Nephron (organoid): Measurements from ENCODE around the gene QSOX2.
A peak's percentile ranks its signal among the peaks of the same experiment; 100 is the strongest.

ENCODE experiments used
- H3K27ac Mint-ChIP-seq, 3 experiments: 2 replicates each; pipeline ENCODE4 v1.8.0; 2020; ENCODE audit warnings: mixed read lengths in 3 of 3, mild to moderate bottlenecking in 2 of 3, moderate library complexity in 1 of 3
- H3K27me3 Mint-ChIP-seq: 2 replicates; pipeline ENCODE4 v1.8.0; 2021; ENCODE audit warnings: low read depth, mild to moderate bottlenecking, moderate library complexity, mixed read lengths
- H3K36me3 Mint-ChIP-seq: 2 replicates; pipeline ENCODE4 v1.8.0; 2020; ENCODE audit warnings: low read depth, mixed read lengths
- H3K4me1 Mint-ChIP-seq: 2 replicates; pipeline ENCODE4 v1.8.0; 2020; ENCODE audit warnings: mixed read lengths
- H3K4me3 Mint-ChIP-seq, 3 experiments: 2 replicates each; pipeline ENCODE4 v1.8.0; 2020; ENCODE audit warnings: mild to moderate bottlenecking in 3 of 3, mixed read lengths in 3 of 3, moderate library complexity in 2 of 3
- H3K9me3 Mint-ChIP-seq: 2 replicates; pipeline ENCODE4 v1.8.0; 2020; ENCODE audit warnings: mixed read lengths
- TF ChIP-seq, protein P1 (sequence below), 3 experiments: fragments of 200-600 bp; sonication (generic); IDR thresholded peaks; one replicate each; pipeline ENCODE4 v1.5.0; 2021; ENCODE audit warnings: antibody characterized with exemption in 3 of 3; ENCODE audit not compliant: unreplicated experiment in 3 of 3

QSOX2 gene

GRCh38 chr9:136242918-136243525, 2.6 kb downstream of the QSOX2 start:
- Mint-ChIP-seq H3K4me3 (peak overlapping the region; percentile 10 to 93 (median 40)), H3K36me3 (no peaks in the 10 kb centered on the region), H3K9me3 (no peaks in the 10 kb centered on the region), H3K27me3 (peaks cover 12% of the 10 kb centered on the region), H3K4me1 (peaks cover 32% of the 10 kb centered on the region), H3K27ac (no peak overlapping the region)
- TF ChIP-seq, protein P1, sequence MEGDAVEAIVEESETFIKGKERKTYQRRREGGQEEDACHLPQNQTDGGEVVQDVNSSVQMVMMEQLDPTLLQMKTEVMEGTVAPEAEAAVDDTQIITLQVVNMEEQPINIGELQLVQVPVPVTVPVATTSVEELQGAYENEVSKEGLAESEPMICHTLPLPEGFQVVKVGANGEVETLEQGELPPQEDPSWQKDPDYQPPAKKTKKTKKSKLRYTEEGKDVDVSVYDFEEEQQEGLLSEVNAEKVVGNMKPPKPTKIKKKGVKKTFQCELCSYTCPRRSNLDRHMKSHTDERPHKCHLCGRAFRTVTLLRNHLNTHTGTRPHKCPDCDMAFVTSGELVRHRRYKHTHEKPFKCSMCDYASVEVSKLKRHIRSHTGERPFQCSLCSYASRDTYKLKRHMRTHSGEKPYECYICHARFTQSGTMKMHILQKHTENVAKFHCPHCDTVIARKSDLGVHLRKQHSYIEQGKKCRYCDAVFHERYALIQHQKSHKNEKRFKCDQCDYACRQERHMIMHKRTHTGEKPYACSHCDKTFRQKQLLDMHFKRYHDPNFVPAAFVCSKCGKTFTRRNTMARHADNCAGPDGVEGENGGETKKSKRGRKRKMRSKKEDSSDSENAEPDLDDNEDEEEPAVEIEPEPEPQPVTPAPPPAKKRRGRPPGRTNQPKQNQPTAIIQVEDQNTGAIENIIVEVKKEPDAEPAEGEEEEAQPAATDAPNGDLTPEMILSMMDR (IDR thresholded peaks at IDR 0.05; ENCODE audit: unreplicated experiment in 3 of 3), result no peak

DNA sequence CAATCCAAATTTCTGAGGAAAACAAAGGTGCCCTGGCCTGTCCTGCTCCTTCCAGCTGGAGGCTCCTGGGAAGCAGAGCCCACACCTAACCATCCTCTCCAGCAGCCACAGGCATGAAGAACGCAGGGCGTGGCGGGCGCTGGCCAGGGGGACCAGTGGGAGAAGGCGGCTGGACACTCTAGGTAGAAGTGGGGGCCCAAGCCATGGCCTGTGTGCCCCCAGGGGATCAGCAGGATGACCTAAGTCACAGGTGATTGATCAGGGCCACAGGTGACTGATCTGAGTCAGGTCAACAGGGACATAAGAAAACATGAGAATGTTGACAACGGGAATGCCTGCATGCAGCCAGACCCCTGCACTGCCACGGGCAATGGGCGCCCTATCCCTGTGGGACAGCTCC, 3.4 kb downstream of the QSOX2 start:
- peaks cover 29% of the 10 kb centered on the region for H3K4me1 Mint-ChIP-seq
- H3K4me3 Mint-ChIP-seq, result no peak overlapping the region
- H3K27me3 Mint-ChIP-seq, result peaks cover 8% of the 10 kb centered on the region

GRCh38 chr9:136241542-136241941, 4.1 kb downstream of the QSOX2 start:
- Mint-ChIP-seq H3K4me3 (no peak overlapping the region), H3K4me1 (peaks cover 27% of the 10 kb centered on the region), H3K36me3 (no peaks in the 10 kb centered on the region), H3K27ac (no peak overlapping the region), H3K27me3 (peaks cover under 1% of the 10 kb centered on the region), H3K9me3 (no peaks in the 10 kb centered on the region)
- TF ChIP-seq, protein P1 (IDR thresholded peaks at IDR 0.05; ENCODE audit: unreplicated experiment in 3 of 3), result no peak

More for the DNA sequence above, 3.4 kb downstream of the QSOX2 start:
- H3K36me3 Mint-ChIP-seq, result no peaks in the 10 kb centered on the region
- no peak overlapping the region for H3K27ac Mint-ChIP-seq
- TF ChIP-seq, protein P1 (IDR thresholded peaks at IDR 0.05; ENCODE audit: unreplicated experiment in 3 of 3), result no peak
- H3K9me3 Mint-ChIP-seq, result no peaks in the 10 kb centered on the region

DNA sequence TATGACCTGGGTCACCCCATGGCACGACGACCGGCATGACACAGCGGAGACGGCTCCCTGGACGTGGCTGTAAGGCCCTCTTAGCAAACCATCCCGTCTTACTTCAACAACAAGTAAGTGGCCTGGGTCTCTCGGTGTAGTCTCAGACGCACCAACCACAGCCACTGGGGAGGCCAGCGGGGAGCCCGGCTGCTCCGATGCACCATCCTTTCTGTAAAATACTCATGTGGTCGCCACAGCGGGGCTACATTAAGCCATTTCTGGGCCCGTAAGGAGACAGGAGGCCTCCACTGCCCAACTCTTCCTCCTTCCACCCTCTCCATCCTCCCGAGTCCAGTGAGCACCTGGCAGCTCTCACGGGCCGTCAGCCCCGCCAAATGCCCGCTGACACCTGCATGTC, 4.7 kb downstream of the QSOX2 start:
- TF ChIP-seq, protein P1 (IDR thresholded peaks at IDR 0.05; ENCODE audit: unreplicated experiment in 3 of 3), result no peak
- Mint-ChIP-seq H3K36me3 (no peaks in the 10 kb centered on the region), H3K4me3 (no peak overlapping the region), H3K27me3 (no peaks in the 10 kb centered on the region), H3K4me1 (peaks cover 27% of the 10 kb centered on the region), H3K27ac (no peak overlapping the region), H3K9me3 (no peaks in the 10 kb centered on the region)

DNA sequence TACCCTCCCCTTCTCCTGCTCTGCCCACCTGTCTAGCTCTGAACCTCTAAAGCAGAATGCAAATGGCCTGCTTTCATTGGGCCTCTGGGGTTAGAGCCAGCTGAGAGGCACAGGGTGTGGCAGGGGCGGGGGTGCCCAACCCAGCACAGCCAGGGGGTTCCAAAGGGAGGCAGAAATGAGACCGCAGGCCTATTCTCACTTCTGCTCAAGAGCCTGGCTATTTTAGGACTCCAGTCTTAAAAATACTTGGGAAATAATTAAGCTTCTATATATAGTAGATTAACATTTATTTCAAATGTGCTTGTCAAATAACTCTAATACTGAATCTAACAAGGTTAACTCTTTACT, 5.7 kb downstream of the QSOX2 start:
- Mint-ChIP-seq H3K4me1 (peaks cover 25% of the 10 kb centered on the region), H3K9me3 (no peaks in the 10 kb centered on the region), H3K36me3 (peaks cover 2% of the 10 kb centered on the region), H3K27me3 (no peaks in the 10 kb centered on the region), H3K27ac (no peak overlapping the region), H3K4me3 (no peak overlapping the region)
- TF ChIP-seq, protein P1 (IDR thresholded peaks at IDR 0.05; ENCODE audit: unreplicated experiment in 3 of 3), result no peak
